HG03460 (cell line): Measurements from ENCODE around the gene WIPF2.
"Not testable (repeated sequence)": the region's sequence is repeated elsewhere in the genome, so short reads cannot be mapped to it uniquely, and the experiment has no call there.

Experiments used
- ATAC-seq: cut with Tn5 transposase; IDR thresholded peaks from one replicate; pipeline ENCODE4 v1.9.1; 2021; ENCODE audit not compliant: unreplicated experiment

WIPF2 gene

GRCh38 chr17:40293363-40293762 lies 74.3 kb downstream of the WIPF2 start:
- no peak for ATAC-seq

GRCh38 chr17:40295488-40296436 lies 76.7 kb downstream of the WIPF2 start:
- no peak for ATAC-seq

GRCh38 chr17:40297511-40297910 lies 78.4 kb downstream of the WIPF2 start:
- no peak for ATAC-seq

GRCh38 chr17:40298726-40299125 lies 79.6 kb downstream of the WIPF2 start:
- ATAC-seq, result no peak

- ATAC-seq, result not testable (repeated sequence)
Measured at GRCh38 chr17:40299159-40299757, 80.2 kb downstream of the WIPF2 start.

- no peak for ATAC-seq
Measured at GRCh38 chr17:40301315-40301714, 82.2 kb downstream of the WIPF2 start.

GRCh38 chr17:40303009-40303657 lies 84.0 kb downstream of the WIPF2 start:
- ATAC-seq, result no peak

GRCh38 chr17:40303708-40304551 lies 84.8 kb downstream of the WIPF2 start:
- no peak for ATAC-seq

- ATAC-seq, result not testable (repeated sequence)
Measured at GRCh38 chr17:40304552-40304863, 85.4 kb downstream of the WIPF2 start.

- ATAC-seq, result not testable (repeated sequence)
Measured at GRCh38 chr17:40304866-40305265, 85.8 kb downstream of the WIPF2 start.

- no peak for ATAC-seq
Measured at GRCh38 chr17:40306395-40306794, 87.3 kb downstream of the WIPF2 start.

- ATAC-seq, result no peak
Measured at GRCh38 chr17:40307001-40307730, 88.1 kb downstream of the WIPF2 start.

- no peak for ATAC-seq
Measured at GRCh38 chr17:40307740-40308239, 88.7 kb downstream of the WIPF2 start.

- no peak for ATAC-seq
Measured at GRCh38 chr17:40309031-40309948, 90.2 kb downstream of the WIPF2 start, which contains the start of gene RARA. RARA (plus strand) TSS chr17:40309180; CDS start chr17:40331219, 22,039 bp downstream.

GRCh38 chr17:40309949-40310510 lies 90.9 kb downstream of the WIPF2 start:
- no peak for ATAC-seq

GRCh38 chr17:40310882-40311391 lies 91.8 kb downstream of the WIPF2 start:
- no peak for ATAC-seq

GRCh38 chr17:40311575-40311974 lies 92.5 kb downstream of the WIPF2 start:
- ATAC-seq, result no peak

GRCh38 chr17:40312131-40312731 lies 93.1 kb downstream of the WIPF2 start:
- no peak for ATAC-seq
